ENCODE data around the gene PIK3C2B.

- TF ChIP-seq CTCF (IDR thresholded peaks at IDR 0.05; ENCODE audit: poor library complexity, severe bottlenecking) (no peak), EP300 (conservative IDR thresholded peaks at IDR 0.05; ENCODE audit: poor library complexity, severe bottlenecking) (no peak), EZH2 (IDR thresholded peaks at IDR 0.05; ENCODE audit: borderline replicate concordance, insufficient read depth, low read length, poor library complexity, severe bottlenecking) (no peak), TAF1 (IDR thresholded peaks at IDR 0.05; ENCODE audit: low read depth) (no peak), RAD21 (conservative IDR thresholded peaks at IDR 0.05) (no peak), MXI1 (conservative IDR thresholded peaks at IDR 0.05; ENCODE audit: poor library complexity, severe bottlenecking) (no peak), POLR2AphosphoS5 (IDR thresholded peaks at IDR 0.05) (no peak)
- TF ChIP-seq, protein P1, sequence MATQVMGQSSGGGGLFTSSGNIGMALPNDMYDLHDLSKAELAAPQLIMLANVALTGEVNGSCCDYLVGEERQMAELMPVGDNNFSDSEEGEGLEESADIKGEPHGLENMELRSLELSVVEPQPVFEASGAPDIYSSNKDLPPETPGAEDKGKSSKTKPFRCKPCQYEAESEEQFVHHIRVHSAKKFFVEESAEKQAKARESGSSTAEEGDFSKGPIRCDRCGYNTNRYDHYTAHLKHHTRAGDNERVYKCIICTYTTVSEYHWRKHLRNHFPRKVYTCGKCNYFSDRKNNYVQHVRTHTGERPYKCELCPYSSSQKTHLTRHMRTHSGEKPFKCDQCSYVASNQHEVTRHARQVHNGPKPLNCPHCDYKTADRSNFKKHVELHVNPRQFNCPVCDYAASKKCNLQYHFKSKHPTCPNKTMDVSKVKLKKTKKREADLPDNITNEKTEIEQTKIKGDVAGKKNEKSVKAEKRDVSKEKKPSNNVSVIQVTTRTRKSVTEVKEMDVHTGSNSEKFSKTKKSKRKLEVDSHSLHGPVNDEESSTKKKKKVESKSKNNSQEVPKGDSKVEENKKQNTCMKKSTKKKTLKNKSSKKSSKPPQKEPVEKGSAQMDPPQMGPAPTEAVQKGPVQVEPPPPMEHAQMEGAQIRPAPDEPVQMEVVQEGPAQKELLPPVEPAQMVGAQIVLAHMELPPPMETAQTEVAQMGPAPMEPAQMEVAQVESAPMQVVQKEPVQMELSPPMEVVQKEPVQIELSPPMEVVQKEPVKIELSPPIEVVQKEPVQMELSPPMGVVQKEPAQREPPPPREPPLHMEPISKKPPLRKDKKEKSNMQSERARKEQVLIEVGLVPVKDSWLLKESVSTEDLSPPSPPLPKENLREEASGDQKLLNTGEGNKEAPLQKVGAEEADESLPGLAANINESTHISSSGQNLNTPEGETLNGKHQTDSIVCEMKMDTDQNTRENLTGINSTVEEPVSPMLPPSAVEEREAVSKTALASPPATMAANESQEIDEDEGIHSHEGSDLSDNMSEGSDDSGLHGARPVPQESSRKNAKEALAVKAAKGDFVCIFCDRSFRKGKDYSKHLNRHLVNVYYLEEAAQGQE (IDR thresholded peaks at IDR 0.05; ENCODE audit: borderline replicate concordance): no peak
Measured at GRCh38 chr1:204495777-204496176, 1.2 kb upstream of the PIK3C2B start.

All from neural cell (in vitro differentiated cells).